Measurements from ENCODE around the gene NHS.
"Not testable (repeated sequence)": the region's sequence is repeated elsewhere in the genome, so short reads cannot be mapped to it uniquely, and the experiment has no call there.

- TF ChIP-seq CTCF, EZH2, EZH2phosphoT487 (IDR thresholded peaks at IDR 0.05): not testable (repeated sequence)
Observed at GRCh38 chrX:17568804-17569203, 193.8 kb downstream of the NHS start.

All from neural progenitor cell (in vitro differentiated cells).